Measurements from ENCODE around the gene CCDC141.

- TF ChIP-seq CTCF (IDR thresholded peaks at IDR 0.05) (no peak), ZFX (IDR thresholded peaks at IDR 0.05; ENCODE audit: borderline replicate concordance) (no peak)
These were observed 230.6 kb downstream of the CCDC141 start for GRCh38 chr2:178819147-178819875.
